ENCODE results near the gene ZNF385B.

Gene ZNF385B

GRCh38 chr2:179830043-179830787 is 31.2 kb downstream of the ZNF385B start:
- TF ChIP-seq SIN3A (IDR thresholded peaks at IDR 0.05; ENCODE audit: borderline replicate concordance, insufficient read depth, low read length) (no peak), TAF1 (IDR thresholded peaks at IDR 0.05; ENCODE audit: borderline replicate concordance, insufficient read depth, low read length) (no peak), REST (IDR thresholded peaks at IDR 0.05; ENCODE audit: insufficient read depth in 1 of 2, low read depth in 2 of 2, low read length in 2 of 2) (no peak), POLR2AphosphoS5 (IDR thresholded peaks at IDR 0.05; ENCODE audit: low read depth, low read length) (no peak), FOXP2 (optimal IDR thresholded peaks at IDR 0.05; ENCODE audit: borderline replicate concordance, extremely low read depth, extremely low read length, insufficient read depth) (no peak)

- TF ChIP-seq FOXP2 (optimal IDR thresholded peaks at IDR 0.05; ENCODE audit: borderline replicate concordance, extremely low read depth, extremely low read length, insufficient read depth) (no peak), TAF1 (IDR thresholded peaks at IDR 0.05; ENCODE audit: borderline replicate concordance, insufficient read depth, low read length) (no peak), REST (IDR thresholded peaks at IDR 0.05; ENCODE audit: insufficient read depth in 1 of 2, low read depth in 2 of 2, low read length in 2 of 2) (no peak), POLR2AphosphoS5 (IDR thresholded peaks at IDR 0.05; ENCODE audit: low read depth, low read length) (no peak), SIN3A (IDR thresholded peaks at IDR 0.05; ENCODE audit: borderline replicate concordance, insufficient read depth, low read length) (no peak)
Measured at GRCh38 chr2:179826297-179826696, 35.1 kb downstream of the ZNF385B start.

GRCh38 chr2:179825494-179825893 is 35.9 kb downstream of the ZNF385B start:
- no peak for TF ChIP-seq POLR2AphosphoS5 (IDR thresholded peaks at IDR 0.05; ENCODE audit: low read depth, low read length)

- TF ChIP-seq REST (IDR thresholded peaks at IDR 0.05; ENCODE audit: insufficient read depth in 1 of 2, low read depth in 2 of 2, low read length in 2 of 2), result no peak
- TF ChIP-seq FOXP2 (optimal IDR thresholded peaks at IDR 0.05; ENCODE audit: borderline replicate concordance, extremely low read depth, extremely low read length, insufficient read depth), result no peak
- TF ChIP-seq SIN3A (IDR thresholded peaks at IDR 0.05; ENCODE audit: borderline replicate concordance, insufficient read depth, low read length), result no peak
- TF ChIP-seq POLR2AphosphoS5 (IDR thresholded peaks at IDR 0.05; ENCODE audit: low read depth, low read length), result no peak
- TF ChIP-seq TAF1 (IDR thresholded peaks at IDR 0.05; ENCODE audit: borderline replicate concordance, insufficient read depth, low read length), result no peak
Measured at GRCh38 chr2:179824961-179825360, 36.5 kb downstream of the ZNF385B start.

- TF ChIP-seq POLR2AphosphoS5 (IDR thresholded peaks at IDR 0.05; ENCODE audit: low read depth, low read length) (no peak), TAF1 (IDR thresholded peaks at IDR 0.05; ENCODE audit: borderline replicate concordance, insufficient read depth, low read length) (no peak), SIN3A (IDR thresholded peaks at IDR 0.05; ENCODE audit: borderline replicate concordance, insufficient read depth, low read length) (no peak), FOXP2 (optimal IDR thresholded peaks at IDR 0.05; ENCODE audit: borderline replicate concordance, extremely low read depth, extremely low read length, insufficient read depth) (no peak), REST (IDR thresholded peaks at IDR 0.05; ENCODE audit: insufficient read depth in 1 of 2, low read depth in 2 of 2, low read length in 2 of 2) (no peak)
Measured at GRCh38 chr2:179822540-179822939, 38.9 kb downstream of the ZNF385B start.
